DND-41 (cell line): ENCODE measurements around the gene HOXB13.

ENCODE experiments used
- ATAC-seq: fragments of 200-7000 bp; cut with Tn5 transposase; 3 replicates; pipeline ENCODE4 v1.9.1; 2021; ENCODE audit warnings: low read depth; ENCODE audit not compliant: insufficient read depth
- DNase-seq: peaks from one replicate; pipeline ENCODE4 v3.0.0-alpha.2; 2020
- H2AFZ ChIP-seq: 2 replicates; pipeline ENCODE4 v1.6.0; 2012; ENCODE audit warnings: low read depth, low read length
- H3K27ac ChIP-seq: 2 replicates; pipeline ENCODE4 v1.5.1; 2012; ENCODE audit warnings: low read length, inconsistent platforms
- H3K27me3 ChIP-seq: fragments of 200-600 bp; sonication (generic); 2 replicates; pipeline ENCODE4 v1.6.0; 2012; ENCODE audit warnings: low read length, mild to moderate bottlenecking, inconsistent platforms; ENCODE audit not compliant: insufficient read depth, poor library complexity
- H3K36me3 ChIP-seq: 2 replicates; pipeline ENCODE4 v1.5.1; 2012; ENCODE audit warnings: low read length, inconsistent platforms; ENCODE audit not compliant: insufficient read depth
- H3K4me1 ChIP-seq: 2 replicates; pipeline ENCODE4 v1.5.1; 2012; ENCODE audit warnings: mild to moderate bottlenecking, low read length; ENCODE audit not compliant: insufficient read depth
- H3K4me2 ChIP-seq: 2 replicates; pipeline ENCODE4 v1.6.0; 2012; ENCODE audit warnings: mild to moderate bottlenecking, moderate library complexity, low read length, inconsistent platforms; ENCODE audit not compliant: insufficient read depth
- H3K4me3 ChIP-seq, 2 experiments: fragments of 200-600 bp in 1 of 2; shearing (Covaris generic) in 1 of 2; 2 replicates each; pipeline ENCODE4 v1.5.1; 2012 to 2016; ENCODE audit warnings: inconsistent platforms in 2 of 2, low read length in 2 of 2, mild to moderate bottlenecking in 2 of 2, low read depth in 1 of 2, moderate library complexity in 1 of 2
- H3K79me2 ChIP-seq: 2 replicates; pipeline ENCODE4 v1.6.0; 2012; ENCODE audit warnings: low read length, inconsistent platforms; ENCODE audit not compliant: insufficient read depth
- H3K9ac ChIP-seq: 2 replicates; pipeline ENCODE4 v1.6.0; 2012; ENCODE audit warnings: low read depth, mild to moderate bottlenecking, inconsistent platforms, low read length, moderate library complexity
- H3K9me3 ChIP-seq: 2 replicates; pipeline ENCODE4 v1.5.1; 2012; ENCODE audit warnings: low read length, moderate library complexity, mild to moderate bottlenecking, inconsistent platforms; ENCODE audit not compliant: insufficient read depth, severe bottlenecking
- H4K20me1 ChIP-seq: 2 replicates; pipeline ENCODE4 v1.6.0; 2012; ENCODE audit warnings: low read length; ENCODE audit not compliant: insufficient read depth
- EZH2 ChIP-seq: IDR thresholded peaks from 3 replicates; pipeline ENCODE4 v1.6.1; 2012; ENCODE audit warnings: borderline replicate concordance, low read depth, mild to moderate bottlenecking, moderate library complexity, low read length, inconsistent platforms; ENCODE audit not compliant: severe bottlenecking
- TF ChIP-seq, protein P1 (sequence below): IDR thresholded peaks from 2 replicates; pipeline ENCODE4 v1.5.1; 2012; ENCODE audit warnings: borderline replicate concordance, low read length, moderate library complexity, mild to moderate bottlenecking; ENCODE audit not compliant: poor library complexity, severe bottlenecking; ENCODE audit errors: extremely low read depth

Gene HOXB13

GRCh38 chr17:48729335-48730239, 1.0 kb upstream of the HOXB13 start:
- no peaks in the 10 kb centered on the region for H3K9me3 ChIP-seq
- peaks cover 49% of the 10 kb centered on the region for H3K27me3 ChIP-seq
- H3K36me3 ChIP-seq: no peaks in the 10 kb centered on the region
- TF ChIP-seq, protein P1, sequence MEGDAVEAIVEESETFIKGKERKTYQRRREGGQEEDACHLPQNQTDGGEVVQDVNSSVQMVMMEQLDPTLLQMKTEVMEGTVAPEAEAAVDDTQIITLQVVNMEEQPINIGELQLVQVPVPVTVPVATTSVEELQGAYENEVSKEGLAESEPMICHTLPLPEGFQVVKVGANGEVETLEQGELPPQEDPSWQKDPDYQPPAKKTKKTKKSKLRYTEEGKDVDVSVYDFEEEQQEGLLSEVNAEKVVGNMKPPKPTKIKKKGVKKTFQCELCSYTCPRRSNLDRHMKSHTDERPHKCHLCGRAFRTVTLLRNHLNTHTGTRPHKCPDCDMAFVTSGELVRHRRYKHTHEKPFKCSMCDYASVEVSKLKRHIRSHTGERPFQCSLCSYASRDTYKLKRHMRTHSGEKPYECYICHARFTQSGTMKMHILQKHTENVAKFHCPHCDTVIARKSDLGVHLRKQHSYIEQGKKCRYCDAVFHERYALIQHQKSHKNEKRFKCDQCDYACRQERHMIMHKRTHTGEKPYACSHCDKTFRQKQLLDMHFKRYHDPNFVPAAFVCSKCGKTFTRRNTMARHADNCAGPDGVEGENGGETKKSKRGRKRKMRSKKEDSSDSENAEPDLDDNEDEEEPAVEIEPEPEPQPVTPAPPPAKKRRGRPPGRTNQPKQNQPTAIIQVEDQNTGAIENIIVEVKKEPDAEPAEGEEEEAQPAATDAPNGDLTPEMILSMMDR: no peak
- no peak for TF ChIP-seq EZH2
- H3K4me1 ChIP-seq: no peaks in the 10 kb centered on the region
- no peak overlapping the region for H3K9ac ChIP-seq
- H2AFZ ChIP-seq: no peak overlapping the region
- no peak overlapping the region for H3K4me3 ChIP-seq
- DNase-seq (no peak), ATAC-seq (no peak)
- H4K20me1 ChIP-seq: no peaks in the 10 kb centered on the region
- H3K79me2 ChIP-seq: no peaks in the 10 kb centered on the region
- H3K4me2 ChIP-seq: no peak overlapping the region
- no peak overlapping the region for H3K27ac ChIP-seq

GRCh38 chr17:48727415-48728175, 955 bp downstream of the HOXB13 start:
- Histone ChIP-seq H3K9ac (no peak overlapping the region), H3K27ac (no peak overlapping the region), H3K4me2 (no peak overlapping the region), H3K36me3 (no peaks in the 10 kb centered on the region), H3K4me1 (no peaks in the 10 kb centered on the region), H2AFZ (no peak overlapping the region), H3K79me2 (no peaks in the 10 kb centered on the region), H3K4me3 (no peak overlapping the region), H4K20me1 (no peaks in the 10 kb centered on the region), H3K27me3 (peaks cover 37% of the 10 kb centered on the region), H3K9me3 (no peaks in the 10 kb centered on the region)
- no peak for TF ChIP-seq EZH2
- TF ChIP-seq, protein P1: no peak
- ATAC-seq (no peak), DNase-seq (no peak)

- ATAC-seq (no peak), DNase-seq (no peak)
- H4K20me1 ChIP-seq: no peaks in the 10 kb centered on the region
- TF ChIP-seq EZH2: no peak
- TF ChIP-seq, protein P1: no peak
- no peak overlapping the region for H2AFZ ChIP-seq
- no peaks in the 10 kb centered on the region for H3K9me3 ChIP-seq
- H3K9ac ChIP-seq: no peak overlapping the region
- H3K4me3 ChIP-seq: no peak overlapping the region
- H3K27me3 ChIP-seq: peaks cover 38% of the 10 kb centered on the region
- no peak overlapping the region for H3K4me2 ChIP-seq
- no peaks in the 10 kb centered on the region for H3K36me3 ChIP-seq
- H3K79me2 ChIP-seq: no peaks in the 10 kb centered on the region
- H3K27ac ChIP-seq: no peak overlapping the region
- no peaks in the 10 kb centered on the region for H3K4me1 ChIP-seq
Observed at GRCh38 chr17:48726916-48727286, 1.6 kb downstream of the HOXB13 start.
